GM12878 (cell line): Measurements from ENCODE around the gene ADIPOR1. TPM values are rescaled to one million over a fixed set of nuclear protein-coding genes. Genes with fewer than 3 reads are reported as not detected.

Experiments used
- BCL3 ChIP-seq: IDR thresholded peaks from 2 replicates; pipeline ENCODE4 v1.6.1; 2011; ENCODE audit warnings: borderline replicate concordance, low read depth, mild to moderate bottlenecking, moderate library complexity, low read length; ENCODE audit not compliant: insufficient read depth, poor library complexity, severe bottlenecking
- CBX3 ChIP-seq: fragments of 200-600 bp; sonication (generic); IDR thresholded peaks from 2 replicates; pipeline ENCODE4 v1.6.1; 2016; ENCODE audit warnings: low read depth, borderline replicate concordance
- CEBPZ ChIP-seq: fragments of 150-350 bp; IDR thresholded peaks from 2 replicates; pipeline ENCODE4 v1.6.1; 2016; ENCODE audit warnings: low read depth, low read length
- EZH2 ChIP-seq: IDR thresholded peaks from 2 replicates; pipeline ENCODE4 v1.6.1; 2012; ENCODE audit warnings: low read depth, mild to moderate bottlenecking, control low read depth, inconsistent platforms, low read length, borderline replicate concordance; ENCODE audit not compliant: control insufficient read depth
- IRF3 ChIP-seq: fragments of 450-650 bp; IDR thresholded peaks from 2 replicates; pipeline ENCODE4 v1.6.1; 2014; ENCODE audit warnings: mild to moderate bottlenecking
- KLF5 ChIP-seq: fragments of 450-650 bp; IDR thresholded peaks from 2 replicates; pipeline ENCODE4 v1.6.1; 2014; ENCODE audit warnings: mild to moderate bottlenecking; ENCODE audit not compliant: partially characterized antibody
- NFIC ChIP-seq: IDR thresholded peaks from 2 replicates; pipeline ENCODE4 v1.6.1; 2012; ENCODE audit warnings: low read depth, mild to moderate bottlenecking, inconsistent platforms, low read length, moderate library complexity
- POLR2A ChIP-seq: IDR thresholded peaks from 2 replicates; pipeline ENCODE4 v1.6.1; 2011; ENCODE audit warnings: low read depth, mild to moderate bottlenecking, low read length
- RCOR1 ChIP-seq: conservative IDR thresholded peaks from 2 replicates; pipeline ENCODE4 v1.6.1; 2012; ENCODE audit warnings: low read depth, low read length, improper control_type of control experiment
- SUPT20H ChIP-seq: IDR thresholded peaks from 2 replicates; pipeline ENCODE4 v1.6.1; 2011; ENCODE audit warnings: low read depth, mild to moderate bottlenecking, low read length, moderate library complexity, borderline replicate concordance; ENCODE audit not compliant: control insufficient read depth
- polyA plus RNA-seq, 11 experiments: library from polyadenylated mRNA; depleted of rRNA in 4 of 11; unstranded in 6 of 11; stranded (reverse) in 5 of 11; fragments of >200 nt; fragmentation: Nextera tagmentation in 4 of 11; fragmentation: Illumina TruSeq in 1 of 11; extraction: Ambion mirVana in 4 of 11; extraction: Trizol in 1 of 11; gene quantifications; 1 replicate in 1 of 11; 2 replicates in 10 of 11; pipeline versions ENCODE4 v1.2.1 to v1.2.3, GENCODE V29; 2011 to 2016; ENCODE audit warnings: inconsistent platforms in 2 of 11, missing spikeins in 2 of 11, low read depth in 1 of 11
- total RNA-seq, 4 experiments: library from RNA; depleted of rRNA in 3 of 4; stranded (reverse); fragments of >200 nt in 3 of 4; fragmentation: Illumina TruSeq in 1 of 4; extraction: Trizol in 1 of 4; gene quantifications; 2 replicates each; pipeline versions ENCODE4 v1.2.1 to v1.2.3, GENCODE V29; 2013 to 2021

ADIPOR1 gene
- total and polyA plus RNA-seq, 10 of the 15 experiments (the other 5 are each of a cell fraction or from before 2014, with no cell fraction given): 18.4 to 122 (median 65.6) TPM

GRCh38 chr1:203002951-203003350, 44.8 kb upstream of the ADIPOR1 start (continued):
- no peak for TF ChIP-seq BCL3
- no peak for TF ChIP-seq POLR2A
- TF ChIP-seq RCOR1: no peak
- TF ChIP-seq SUPT20H: no peak
- TF ChIP-seq CEBPZ: no peak
- TF ChIP-seq IRF3: no peak
- TF ChIP-seq EZH2: no peak
- no peak for TF ChIP-seq NFIC
- no peak for TF ChIP-seq CBX3
- TF ChIP-seq KLF5: no peak
